Measurements from ENCODE around the gene UBAP1. TPM values are rescaled to one million over a fixed set of nuclear protein-coding genes. Genes with fewer than 3 reads are reported as not detected.

UBAP1 gene
- polyA plus RNA-seq, 1 of the 3 experiments (the other 2 are of a cell fraction) = 26.3 TPM

DNA sequence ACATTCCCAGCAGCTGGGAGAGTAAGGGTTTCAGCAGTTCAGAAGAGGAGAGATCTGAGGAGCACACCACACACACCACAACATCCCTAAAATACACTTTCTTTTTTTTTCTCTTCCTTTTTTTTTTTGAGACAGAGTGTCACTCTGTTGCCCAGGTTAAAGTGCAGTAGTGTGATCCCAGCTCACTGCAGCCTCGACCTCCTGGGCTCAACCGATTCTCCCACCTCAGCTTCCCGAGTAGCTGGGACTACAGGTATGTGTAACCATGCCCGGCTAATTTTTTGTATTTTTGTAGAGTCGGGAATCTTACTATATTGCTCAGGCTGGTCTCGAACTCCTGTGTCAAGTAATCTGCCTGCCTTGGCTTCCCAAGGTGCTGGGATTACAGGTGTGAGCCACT lies 9.7 kb upstream of the UBAP1 start:
- Histone ChIP-seq H3F3A (replicated peaks; ENCODE audit: insufficient read depth) (no peaks in the 10 kb centered on the region), H2AFZ (ENCODE audit: low read depth) (no peak overlapping the region), H3K36me3 (replicated peaks in 1 of 2; ENCODE audit: control insufficient read depth in 1 of 2, insufficient read depth in 2 of 2, low read length in 1 of 2) (no peaks in the 10 kb centered on the region), H3K9me2 (no peaks in the 10 kb centered on the region), H3K4me3 (ENCODE audit: low read depth in 2 of 2, low read length in 1 of 2) (no peak overlapping the region), H3K27ac (ENCODE audit: low read depth in 2 of 2, low read length in 1 of 2) (no peak overlapping the region), H3K79me2 (ENCODE audit: insufficient read depth) (no peaks in the 10 kb centered on the region), H3K9ac (no peak overlapping the region), H3K9me3 (no peaks in the 10 kb centered on the region), H3K27me3 (ENCODE audit: insufficient read depth) (no peaks in the 10 kb centered on the region), H3K4me2 (no peak overlapping the region), H3K4me1 (ENCODE audit: control insufficient read depth in 1 of 2, insufficient read depth in 2 of 2, low read depth in 1 of 2, low read length in 1 of 2) (peaks cover 0 to 4% of the 10 kb centered on the region in 2 experiments; a peak in 1 of 4 replicates), H4K20me1 (ENCODE audit: insufficient read depth) (no peaks in the 10 kb centered on the region)
- ChIA-PET POLR2A (no interaction called here), CTCF (interaction anchor here (1.0 kb wide), 1 partner anchor 10 kb away, joined by 3 read pairs; no protein-coding TSS in a partner anchor)
- no peak for TF ChIP-seq EP300 (IDR thresholded peaks at IDR 0.05; ENCODE audit: borderline replicate concordance in 1 of 2, low read depth in 1 of 2, low read length in 1 of 2)
- TF ChIP-seq, protein P1, sequence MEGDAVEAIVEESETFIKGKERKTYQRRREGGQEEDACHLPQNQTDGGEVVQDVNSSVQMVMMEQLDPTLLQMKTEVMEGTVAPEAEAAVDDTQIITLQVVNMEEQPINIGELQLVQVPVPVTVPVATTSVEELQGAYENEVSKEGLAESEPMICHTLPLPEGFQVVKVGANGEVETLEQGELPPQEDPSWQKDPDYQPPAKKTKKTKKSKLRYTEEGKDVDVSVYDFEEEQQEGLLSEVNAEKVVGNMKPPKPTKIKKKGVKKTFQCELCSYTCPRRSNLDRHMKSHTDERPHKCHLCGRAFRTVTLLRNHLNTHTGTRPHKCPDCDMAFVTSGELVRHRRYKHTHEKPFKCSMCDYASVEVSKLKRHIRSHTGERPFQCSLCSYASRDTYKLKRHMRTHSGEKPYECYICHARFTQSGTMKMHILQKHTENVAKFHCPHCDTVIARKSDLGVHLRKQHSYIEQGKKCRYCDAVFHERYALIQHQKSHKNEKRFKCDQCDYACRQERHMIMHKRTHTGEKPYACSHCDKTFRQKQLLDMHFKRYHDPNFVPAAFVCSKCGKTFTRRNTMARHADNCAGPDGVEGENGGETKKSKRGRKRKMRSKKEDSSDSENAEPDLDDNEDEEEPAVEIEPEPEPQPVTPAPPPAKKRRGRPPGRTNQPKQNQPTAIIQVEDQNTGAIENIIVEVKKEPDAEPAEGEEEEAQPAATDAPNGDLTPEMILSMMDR (IDR thresholded peaks at IDR 0.05) = no peak
- no peak for TF ChIP-seq POLR2AphosphoS5 (IDR thresholded peaks at IDR 0.05; ENCODE audit: low read depth, low read length)
- no peak for DNase-seq
- WGBS (ENCODE audit: low lambda C conversion rate) = 92% methylated on average over 6 of the region's 6 CpGs

DNA sequence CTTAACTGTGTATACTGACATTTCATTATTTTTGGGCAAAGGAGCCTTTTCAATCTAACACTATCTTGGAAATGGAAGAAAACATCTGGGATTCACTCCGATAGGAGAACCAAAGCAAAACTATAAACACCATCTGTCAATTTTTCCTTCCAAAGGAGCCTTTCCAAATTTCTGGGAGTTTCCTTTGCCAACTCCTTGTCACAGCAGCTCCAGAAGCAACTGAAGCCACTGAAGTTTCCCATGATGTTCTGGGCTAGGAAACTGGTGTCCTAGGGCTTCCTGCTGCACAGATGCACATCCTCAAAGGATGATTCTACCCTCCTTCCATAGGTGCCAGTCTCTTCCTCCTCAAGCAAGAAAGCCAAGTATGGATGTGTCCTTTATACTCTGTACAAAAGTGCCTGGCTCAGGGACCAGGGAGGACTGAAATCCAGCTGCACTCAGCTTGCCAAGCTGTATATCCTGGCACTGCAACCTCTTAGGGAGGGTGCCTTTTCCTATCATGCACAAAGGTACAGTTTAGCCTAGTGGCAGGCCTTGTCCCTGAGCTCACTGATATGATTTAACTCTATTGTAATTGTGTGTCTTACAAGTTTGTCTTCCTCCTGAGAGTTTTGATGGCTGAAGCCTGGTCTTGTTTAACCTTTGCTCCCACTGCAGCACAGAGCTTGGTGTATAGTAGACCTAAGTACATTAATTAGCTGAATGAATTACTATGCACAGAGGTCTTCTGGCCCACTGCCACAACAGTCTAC lies 8.4 kb upstream of the UBAP1 start:
- no peaks in the 10 kb centered on the region for H4K20me1 ChIP-seq (ENCODE audit: insufficient read depth)
- H2AFZ ChIP-seq (ENCODE audit: low read depth) = no peak overlapping the region
- no peaks in the 10 kb centered on the region for H3K79me2 ChIP-seq (ENCODE audit: insufficient read depth)
- no peaks in the 10 kb centered on the region for H3K9me3 ChIP-seq
- WGBS (ENCODE audit: low lambda C conversion rate) = 94% methylated on average over 1 of the region's 1 CpG
- H3K4me2 ChIP-seq = no peak overlapping the region
- no peaks in the 10 kb centered on the region for H3F3A ChIP-seq (replicated peaks; ENCODE audit: insufficient read depth)
- H3K36me3 ChIP-seq (replicated peaks in 1 of 2; ENCODE audit: control insufficient read depth in 1 of 2, insufficient read depth in 2 of 2, low read length in 1 of 2) = no peaks in the 10 kb centered on the region
- ChIA-PET POLR2A (interaction anchor here (1.6 kb wide), 1 partner anchor 9 kb away, joined by 9 read pairs; the partner anchor contains the start of gene UBAP1), CTCF (interaction anchor here (1.2 to 1.8 kb wide), 2 partner anchors 9 to 83 kb away, joined by 4 to 6 read pairs; partner anchors contain the start of gene UBAP1)
- no peaks in the 10 kb centered on the region for H3K27me3 ChIP-seq (ENCODE audit: insufficient read depth)
- no peak overlapping the region for H3K27ac ChIP-seq (ENCODE audit: low read depth in 2 of 2, low read length in 1 of 2)
- H3K9me2 ChIP-seq = no peaks in the 10 kb centered on the region
- no peak overlapping the region for H3K9ac ChIP-seq
- TF ChIP-seq, protein P2, sequence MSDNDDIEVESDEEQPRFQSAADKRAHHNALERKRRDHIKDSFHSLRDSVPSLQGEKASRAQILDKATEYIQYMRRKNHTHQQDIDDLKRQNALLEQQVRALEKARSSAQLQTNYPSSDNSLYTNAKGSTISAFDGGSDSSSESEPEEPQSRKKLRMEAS (IDR thresholded peaks at IDR 0.05; ENCODE audit: low read depth) = no peak
- TF ChIP-seq NRF1 (IDR thresholded peaks at IDR 0.05; ENCODE audit: low read depth, low read length) = no peak
- peaks cover 0 to 4% of the 10 kb centered on the region in 2 experiments; a peak in 1 of 4 replicates for H3K4me1 ChIP-seq (ENCODE audit: control insufficient read depth in 1 of 2, insufficient read depth in 2 of 2, low read depth in 1 of 2, low read length in 1 of 2)
- H3K4me3 ChIP-seq (ENCODE audit: low read depth in 2 of 2, low read length in 1 of 2) = no peak overlapping the region
- peak; percentile 37 for DNase-seq

GRCh38 chr9:34171753-34172535 lies 6.9 kb upstream of the UBAP1 start:
- H2AFZ ChIP-seq (ENCODE audit: low read depth) = no peak overlapping the region
- ChIA-PET CTCF (interaction anchor here (1.8 kb wide), 1 partner anchor 81 kb away, joined by 6 read pairs; no protein-coding TSS in a partner anchor), POLR2A (no interaction called here)
- no peaks in the 10 kb centered on the region for H3K9me2 ChIP-seq
- H3K27me3 ChIP-seq (ENCODE audit: insufficient read depth) = no peaks in the 10 kb centered on the region
- H3K79me2 ChIP-seq (ENCODE audit: insufficient read depth) = no peaks in the 10 kb centered on the region
- no peaks in the 10 kb centered on the region for H4K20me1 ChIP-seq (ENCODE audit: insufficient read depth)
- no peaks in the 10 kb centered on the region for H3F3A ChIP-seq (replicated peaks; ENCODE audit: insufficient read depth)
- H3K4me3 ChIP-seq (ENCODE audit: low read depth in 2 of 2, low read length in 1 of 2) = no peak overlapping the region
- H3K36me3 ChIP-seq (replicated peaks in 1 of 2; ENCODE audit: control insufficient read depth in 1 of 2, insufficient read depth in 2 of 2, low read length in 1 of 2) = no peaks in the 10 kb centered on the region
- H3K4me1 ChIP-seq (ENCODE audit: control insufficient read depth in 1 of 2, insufficient read depth in 2 of 2, low read depth in 1 of 2, low read length in 1 of 2) = peaks cover 0 to 4% of the 10 kb centered on the region in 2 experiments; a peak in 1 of 4 replicates
- 96% methylated on average over 15 of the region's 15 CpGs for WGBS (ENCODE audit: low lambda C conversion rate)
- DNase-seq = no peak
- H3K4me2 ChIP-seq = no peak overlapping the region
- no peaks in the 10 kb centered on the region for H3K9me3 ChIP-seq
- no peak for TF ChIP-seq RFX5 (IDR thresholded peaks at IDR 0.05; ENCODE audit: low read length)
- H3K9ac ChIP-seq = no peak overlapping the region
- H3K27ac ChIP-seq (ENCODE audit: low read depth in 2 of 2, low read length in 1 of 2) = no peak overlapping the region

Data from SK-N-SH (cell line).